ENCODE data around the gene HNRNPDL. TPM values are rescaled to one million over a fixed set of nuclear protein-coding genes. Genes with fewer than 3 reads are reported as not detected.
"Not testable (repeated sequence)": the region's sequence is repeated elsewhere in the genome, so short reads cannot be mapped to it uniquely, and the experiment has no call there.

HNRNPDL gene
- total RNA-seq, 1 donor from 2014 or later: 279 TPM

DNA sequence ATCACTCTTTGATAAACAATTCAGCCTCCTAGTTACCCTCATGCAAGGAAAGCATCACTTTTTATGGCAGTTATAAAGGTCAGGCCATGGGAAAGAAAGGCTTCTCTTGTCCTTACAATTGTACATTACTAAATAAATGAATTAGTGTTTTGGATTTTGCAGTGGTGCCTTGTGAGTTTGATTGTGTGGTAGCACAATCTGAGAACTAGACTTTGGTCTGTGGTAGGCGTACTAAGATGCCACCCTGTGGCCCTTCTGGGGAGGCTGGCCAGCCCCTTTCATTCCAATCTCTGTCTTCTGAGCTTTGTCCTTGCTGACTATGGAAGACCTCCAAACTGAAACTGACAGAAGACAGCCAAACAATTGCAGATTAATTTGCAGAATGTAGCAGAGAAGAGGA lies 41.9 kb downstream of the HNRNPDL start:
- no peaks in the 10 kb centered on the region for H3K36me3 Mint-ChIP-seq (ENCODE audit: unreplicated experiment)
- H3K27ac Mint-ChIP-seq (ENCODE audit: unreplicated experiment): no peak overlapping the region
- TF ChIP-seq, protein P1, sequence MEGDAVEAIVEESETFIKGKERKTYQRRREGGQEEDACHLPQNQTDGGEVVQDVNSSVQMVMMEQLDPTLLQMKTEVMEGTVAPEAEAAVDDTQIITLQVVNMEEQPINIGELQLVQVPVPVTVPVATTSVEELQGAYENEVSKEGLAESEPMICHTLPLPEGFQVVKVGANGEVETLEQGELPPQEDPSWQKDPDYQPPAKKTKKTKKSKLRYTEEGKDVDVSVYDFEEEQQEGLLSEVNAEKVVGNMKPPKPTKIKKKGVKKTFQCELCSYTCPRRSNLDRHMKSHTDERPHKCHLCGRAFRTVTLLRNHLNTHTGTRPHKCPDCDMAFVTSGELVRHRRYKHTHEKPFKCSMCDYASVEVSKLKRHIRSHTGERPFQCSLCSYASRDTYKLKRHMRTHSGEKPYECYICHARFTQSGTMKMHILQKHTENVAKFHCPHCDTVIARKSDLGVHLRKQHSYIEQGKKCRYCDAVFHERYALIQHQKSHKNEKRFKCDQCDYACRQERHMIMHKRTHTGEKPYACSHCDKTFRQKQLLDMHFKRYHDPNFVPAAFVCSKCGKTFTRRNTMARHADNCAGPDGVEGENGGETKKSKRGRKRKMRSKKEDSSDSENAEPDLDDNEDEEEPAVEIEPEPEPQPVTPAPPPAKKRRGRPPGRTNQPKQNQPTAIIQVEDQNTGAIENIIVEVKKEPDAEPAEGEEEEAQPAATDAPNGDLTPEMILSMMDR (IDR thresholded peaks at IDR 0.05): no peak

DNA sequence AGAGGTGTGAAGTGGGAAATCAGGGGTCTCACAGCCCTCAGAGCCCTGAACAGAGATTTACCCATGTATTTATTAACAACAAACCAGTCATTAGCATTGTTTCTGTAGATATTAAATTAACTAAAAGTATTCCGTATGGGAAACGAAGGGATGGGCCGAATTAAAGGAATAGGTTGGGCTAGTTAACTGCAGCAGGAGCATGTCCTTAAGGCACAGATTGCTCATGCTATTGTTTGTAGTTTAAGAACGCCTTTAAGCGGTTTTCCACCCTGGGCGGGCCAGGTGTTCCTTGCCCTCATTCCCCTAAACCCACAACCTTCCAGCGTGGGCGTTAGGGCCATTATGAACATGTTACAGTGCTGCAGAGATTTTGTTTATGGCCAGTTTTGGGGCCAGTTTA lies 44.0 kb downstream of the HNRNPDL start:
- H3K27ac Mint-ChIP-seq (ENCODE audit: unreplicated experiment); H3K4me1 Mint-ChIP-seq (ENCODE audit: unreplicated experiment); H3K9me3 Mint-ChIP-seq (ENCODE audit: unreplicated experiment); DNase-seq (ENCODE audit: extremely low spot score, unreplicated experiment); H3K4me3 Mint-ChIP-seq (ENCODE audit: unreplicated experiment); H3K27me3 Mint-ChIP-seq (ENCODE audit: unreplicated experiment); H3K36me3 Mint-ChIP-seq (ENCODE audit: unreplicated experiment): not testable (repeated sequence)

More for the DNA sequence above, 41.9 kb downstream of the HNRNPDL start:
- Mint-ChIP-seq H3K4me3 (ENCODE audit: unreplicated experiment) (no peak overlapping the region), H3K4me1 (ENCODE audit: unreplicated experiment) (no peaks in the 10 kb centered on the region), H3K27me3 (ENCODE audit: unreplicated experiment) (no peaks in the 10 kb centered on the region), H3K9me3 (ENCODE audit: unreplicated experiment) (peaks cover 8% of the 10 kb centered on the region)
- DNase-seq (ENCODE audit: extremely low spot score, unreplicated experiment): no peak

DNA sequence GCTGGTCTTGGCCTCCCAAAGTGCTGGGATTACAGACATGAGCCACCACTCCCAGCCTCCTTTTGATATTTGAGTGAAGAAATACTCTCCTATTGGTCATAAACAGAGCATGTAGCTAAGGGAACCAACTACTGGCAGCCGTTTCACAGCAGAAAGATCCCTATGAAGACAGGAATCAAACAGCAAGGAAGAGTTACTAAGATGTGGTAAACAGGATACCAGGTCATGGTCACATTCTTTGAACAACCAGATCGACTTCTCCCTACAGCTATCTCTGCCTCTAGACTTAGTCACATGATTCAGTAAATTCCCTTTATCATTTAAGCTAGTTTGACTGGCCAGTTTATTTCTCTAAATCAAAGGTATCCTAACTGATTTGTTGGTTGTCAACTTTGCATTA lies 47.5 kb downstream of the HNRNPDL start:
- Mint-ChIP-seq H3K36me3 (ENCODE audit: unreplicated experiment) (peaks cover under 1% of the 10 kb centered on the region), H3K4me1 (ENCODE audit: unreplicated experiment) (peaks cover 7% of the 10 kb centered on the region), H3K4me3 (ENCODE audit: unreplicated experiment) (no peak overlapping the region), H3K27ac (ENCODE audit: unreplicated experiment) (no peak overlapping the region), H3K27me3 (ENCODE audit: unreplicated experiment) (no peaks in the 10 kb centered on the region), H3K9me3 (ENCODE audit: unreplicated experiment) (peaks cover 8% of the 10 kb centered on the region)
- TF ChIP-seq, protein P1 (IDR thresholded peaks at IDR 0.05): no peak
- no peak for DNase-seq (ENCODE audit: extremely low spot score, unreplicated experiment)

GRCh38 chr4:82381661-82382296 lies 48.5 kb downstream of the HNRNPDL start:
- Mint-ChIP-seq H3K9me3 (ENCODE audit: unreplicated experiment) (peaks cover 8% of the 10 kb centered on the region), H3K36me3 (ENCODE audit: unreplicated experiment) (peaks cover 2% of the 10 kb centered on the region), H3K27ac (ENCODE audit: unreplicated experiment) (no peak overlapping the region), H3K4me3 (ENCODE audit: unreplicated experiment) (no peak overlapping the region), H3K4me1 (ENCODE audit: unreplicated experiment) (peaks cover 8% of the 10 kb centered on the region), H3K27me3 (ENCODE audit: unreplicated experiment) (no peaks in the 10 kb centered on the region)
- DNase-seq (ENCODE audit: extremely low spot score, unreplicated experiment): no peak
- TF ChIP-seq, protein P1 (IDR thresholded peaks at IDR 0.05): no peak

- Mint-ChIP-seq H3K27ac (ENCODE audit: unreplicated experiment) (no peak overlapping the region), H3K9me3 (ENCODE audit: unreplicated experiment) (peaks cover 8% of the 10 kb centered on the region), H3K36me3 (ENCODE audit: unreplicated experiment) (peaks cover 2% of the 10 kb centered on the region), H3K4me3 (ENCODE audit: unreplicated experiment) (no peak overlapping the region), H3K27me3 (ENCODE audit: unreplicated experiment) (no peaks in the 10 kb centered on the region), H3K4me1 (ENCODE audit: unreplicated experiment) (peaks cover 11% of the 10 kb centered on the region)
- DNase-seq (ENCODE audit: extremely low spot score, unreplicated experiment): no peak
- TF ChIP-seq, protein P1 (IDR thresholded peaks at IDR 0.05): no peak
Observed at GRCh38 chr4:82381235-82381634, 49.0 kb downstream of the HNRNPDL start.
